GM10266 (cell line): Measurements from ENCODE around the gene ZNF777.
"Not testable (repeated sequence)": the region's sequence is repeated elsewhere in the genome, so short reads cannot be mapped to it uniquely, and the experiment has no call there.

Experiments used
- DNase-seq: peaks from one replicate; pipeline ENCODE4 v3.0.0; 2012; ENCODE audit errors: extremely low spot score
- TF ChIP-seq, protein P1 (sequence below): IDR thresholded peaks from 2 replicates; pipeline ENCODE4 v1.5.1; 2012; ENCODE audit warnings: mild to moderate bottlenecking, low read depth; ENCODE audit not compliant: control insufficient read depth, insufficient read depth; ENCODE audit errors: missing control alignments

Gene ZNF777

GRCh38 chr7:149422162-149422913 lies 38.5 kb downstream of the ZNF777 start:
- peak; percentile 97 for DNase-seq
- TF ChIP-seq, protein P1, sequence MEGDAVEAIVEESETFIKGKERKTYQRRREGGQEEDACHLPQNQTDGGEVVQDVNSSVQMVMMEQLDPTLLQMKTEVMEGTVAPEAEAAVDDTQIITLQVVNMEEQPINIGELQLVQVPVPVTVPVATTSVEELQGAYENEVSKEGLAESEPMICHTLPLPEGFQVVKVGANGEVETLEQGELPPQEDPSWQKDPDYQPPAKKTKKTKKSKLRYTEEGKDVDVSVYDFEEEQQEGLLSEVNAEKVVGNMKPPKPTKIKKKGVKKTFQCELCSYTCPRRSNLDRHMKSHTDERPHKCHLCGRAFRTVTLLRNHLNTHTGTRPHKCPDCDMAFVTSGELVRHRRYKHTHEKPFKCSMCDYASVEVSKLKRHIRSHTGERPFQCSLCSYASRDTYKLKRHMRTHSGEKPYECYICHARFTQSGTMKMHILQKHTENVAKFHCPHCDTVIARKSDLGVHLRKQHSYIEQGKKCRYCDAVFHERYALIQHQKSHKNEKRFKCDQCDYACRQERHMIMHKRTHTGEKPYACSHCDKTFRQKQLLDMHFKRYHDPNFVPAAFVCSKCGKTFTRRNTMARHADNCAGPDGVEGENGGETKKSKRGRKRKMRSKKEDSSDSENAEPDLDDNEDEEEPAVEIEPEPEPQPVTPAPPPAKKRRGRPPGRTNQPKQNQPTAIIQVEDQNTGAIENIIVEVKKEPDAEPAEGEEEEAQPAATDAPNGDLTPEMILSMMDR: peak; percentile 98

DNA sequence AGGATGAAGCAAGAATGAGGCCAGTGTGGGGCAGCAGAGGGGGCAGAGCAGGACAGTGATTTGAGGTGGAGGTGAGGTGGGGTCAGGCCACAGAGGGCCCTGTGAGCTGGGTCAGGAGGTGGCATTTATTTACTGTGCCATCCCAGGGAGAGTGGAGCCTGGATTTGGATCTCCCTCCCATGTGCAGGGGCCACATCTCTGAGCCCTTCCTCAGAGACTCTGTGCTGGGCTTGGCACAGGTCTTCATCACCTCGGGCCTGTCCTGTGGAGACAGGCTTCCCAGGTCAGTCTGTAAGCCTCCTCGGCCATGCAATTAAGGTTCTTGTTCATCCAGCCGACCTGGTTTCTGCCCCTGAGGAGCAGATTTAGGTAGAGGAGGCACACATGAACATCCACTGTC lies 40.9 kb downstream of the ZNF777 start:
- no peak for DNase-seq
- TF ChIP-seq, protein P1: no peak

GRCh38 chr7:149415391-149416071 lies 45.3 kb downstream of the ZNF777 start:
- no peak for DNase-seq
- TF ChIP-seq, protein P1: no peak

GRCh38 chr7:149414745-149415390 lies 46.0 kb downstream of the ZNF777 start:
- TF ChIP-seq, protein P1: no peak
- DNase-seq: peak; percentile 52

GRCh38 chr7:149414171-149414570 lies 46.7 kb downstream of the ZNF777 start:
- TF ChIP-seq, protein P1: no peak
- DNase-seq: no peak

DNA sequence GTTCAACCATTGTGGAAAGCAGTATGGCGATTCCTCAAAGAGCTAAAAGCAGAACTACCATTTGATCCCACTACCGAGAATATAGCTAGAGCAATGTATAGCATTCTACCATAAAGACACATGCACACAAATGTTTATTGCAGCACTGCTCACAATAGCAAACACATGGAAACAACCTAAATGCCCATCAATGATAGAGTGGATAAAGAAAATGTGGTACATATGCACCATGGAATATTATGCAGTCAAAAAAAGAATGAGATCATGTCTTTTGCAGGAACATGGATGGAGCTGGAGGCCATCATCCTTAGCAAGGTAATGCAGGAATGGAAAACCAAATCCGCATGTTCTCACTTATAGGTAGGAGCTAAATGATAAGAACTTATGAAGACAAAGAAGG lies 47.8 kb downstream of the ZNF777 start:
- DNase-seq: not testable (repeated sequence)

- TF ChIP-seq, protein P1: no peak
- DNase-seq: no peak
Observed at GRCh38 chr7:149409895-149410294, 51.0 kb downstream of the ZNF777 start.
